D341Med (cell line): ENCODE results near the gene AP2B1.
A peak's percentile ranks its signal among the peaks of the same experiment; 100 is the strongest.

Experiments used
- DNase-seq: peaks from one replicate; pipeline ENCODE4 v3.0.0; 2012; ENCODE audit warnings: low spot score

Gene AP2B1

GRCh38 chr17:35730400-35731005, 143.4 kb downstream of the AP2B1 start:
- DNase-seq = no peak

GRCh38 chr17:35731239-35731916, 144.3 kb downstream of the AP2B1 start, which contains the start of gene RASL10B:
TSS of gene RASL10B (plus strand) at chr17:35731639. CDS start at chr17:35735185, 3,546 bp downstream.
- DNase-seq = peak; percentile 96

DNA sequence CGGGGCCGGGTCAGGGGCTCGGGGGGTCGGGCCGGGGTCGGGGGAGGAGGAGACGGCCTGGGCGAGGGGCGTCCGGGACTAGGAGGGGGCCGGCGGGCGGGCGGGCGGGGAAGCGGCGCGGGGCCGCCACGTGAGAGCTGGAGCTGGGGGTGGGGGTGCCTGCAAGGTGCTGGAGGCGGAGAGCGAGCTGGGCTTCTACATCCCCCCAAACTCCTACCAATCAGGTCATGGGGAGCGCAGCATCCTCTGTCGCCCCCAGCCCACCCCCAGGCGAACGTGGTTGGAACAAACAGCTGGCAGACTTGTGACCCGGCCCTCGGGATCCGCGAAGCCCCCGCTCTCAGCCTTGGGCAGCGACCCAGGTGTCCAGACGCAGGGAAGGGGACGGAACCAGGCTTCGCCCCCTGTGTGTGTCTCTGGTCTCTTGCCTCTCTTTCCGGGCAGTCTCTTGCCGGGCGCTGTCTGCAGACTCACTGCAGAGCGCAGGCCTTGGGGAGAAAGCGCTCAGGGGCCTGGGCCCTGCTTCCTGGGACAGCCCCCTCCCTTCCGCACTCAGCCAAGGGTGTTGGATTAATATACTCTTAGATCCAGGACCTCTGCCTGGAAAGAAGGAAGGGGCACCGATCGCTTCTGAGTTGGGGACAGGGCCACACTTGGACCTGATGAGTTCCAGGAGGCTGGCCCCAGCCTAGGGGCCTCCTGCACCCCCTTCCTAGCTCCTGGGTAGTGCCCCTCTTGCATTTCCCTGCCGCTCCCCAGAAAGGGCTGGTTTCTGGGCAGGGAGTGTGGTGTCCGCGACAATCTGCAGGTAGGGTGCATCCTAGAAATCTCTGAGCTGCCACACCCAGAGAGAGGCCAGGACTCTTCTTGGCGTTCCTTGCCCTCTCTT, 145.0 kb downstream of the AP2B1 start:
- DNase-seq = peak; percentile 85

GRCh38 chr17:35732806-35733136, 145.6 kb downstream of the AP2B1 start:
- no peak for DNase-seq

GRCh38 chr17:35733366-35733765, 146.2 kb downstream of the AP2B1 start:
- DNase-seq = no peak

GRCh38 chr17:35734396-35734795, 147.3 kb downstream of the AP2B1 start:
- no peak for DNase-seq

DNA sequence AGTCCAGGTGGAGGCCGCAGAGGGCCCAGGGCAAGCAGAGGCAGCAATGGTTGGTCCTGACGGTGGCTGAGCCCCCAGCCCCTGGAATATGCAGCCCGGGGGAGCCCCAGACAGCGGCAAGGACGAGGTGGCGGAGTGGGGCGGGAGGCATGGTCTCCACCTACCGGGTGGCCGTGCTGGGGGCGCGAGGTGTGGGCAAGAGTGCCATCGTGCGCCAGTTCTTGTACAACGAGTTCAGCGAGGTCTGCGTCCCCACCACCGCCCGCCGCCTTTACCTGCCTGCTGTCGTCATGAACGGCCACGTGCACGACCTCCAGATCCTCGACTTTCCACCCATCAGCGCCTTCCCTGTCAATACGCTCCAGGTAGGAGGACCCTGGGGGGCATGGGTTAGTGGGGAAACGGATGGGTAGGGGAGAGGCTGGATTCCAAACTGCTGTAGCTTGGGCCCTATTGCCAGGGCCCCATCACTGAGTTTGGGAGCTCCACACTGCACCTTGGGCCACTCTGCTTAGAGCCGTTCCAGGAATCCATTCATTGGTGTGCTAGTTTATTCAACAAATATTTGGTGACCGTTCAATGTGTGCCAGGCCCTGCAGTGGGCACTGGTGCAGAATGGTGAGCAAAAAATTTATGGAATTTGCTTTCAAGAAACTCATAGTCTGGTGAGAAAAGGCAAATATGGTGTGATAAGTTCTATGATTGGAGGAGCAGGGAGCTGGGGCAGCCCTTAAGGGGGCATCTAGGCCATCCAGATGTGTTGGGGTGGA, 148.1 kb downstream of the AP2B1 start:
- no peak for DNase-seq

- no peak for DNase-seq
Measured at GRCh38 chr17:35736236-35736635, 149.1 kb downstream of the AP2B1 start.

DNA sequence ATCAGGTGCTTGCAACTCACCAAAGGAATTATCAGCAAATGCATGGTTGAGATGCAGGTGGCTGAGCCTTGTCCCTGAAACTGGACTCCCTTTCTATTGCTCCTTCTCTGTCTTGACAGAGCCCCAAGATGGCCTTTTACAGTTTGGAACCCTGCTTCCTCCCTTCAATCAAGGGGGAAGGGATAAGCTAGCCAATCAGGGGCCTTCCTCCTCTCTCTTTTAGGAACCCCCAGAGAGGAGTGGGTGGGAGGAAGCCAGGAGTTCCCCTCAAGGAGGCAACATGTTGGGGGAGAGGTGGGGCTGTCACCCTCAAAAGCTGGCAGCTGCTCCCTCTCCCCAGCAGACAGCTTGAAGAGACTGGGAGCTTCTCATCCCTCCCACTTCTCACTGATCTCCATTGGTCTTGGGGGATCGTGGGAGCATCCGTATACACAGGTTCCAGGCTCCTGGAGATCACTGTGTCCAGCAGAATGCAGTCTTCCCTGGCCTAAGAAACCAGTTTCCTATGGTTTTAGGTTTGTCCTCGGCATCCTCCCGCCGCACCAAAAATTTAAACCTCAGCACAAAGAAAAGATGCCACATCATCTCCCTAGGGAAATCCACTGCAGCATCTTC, 151.5 kb downstream of the AP2B1 start:
- DNase-seq = no peak

DNA sequence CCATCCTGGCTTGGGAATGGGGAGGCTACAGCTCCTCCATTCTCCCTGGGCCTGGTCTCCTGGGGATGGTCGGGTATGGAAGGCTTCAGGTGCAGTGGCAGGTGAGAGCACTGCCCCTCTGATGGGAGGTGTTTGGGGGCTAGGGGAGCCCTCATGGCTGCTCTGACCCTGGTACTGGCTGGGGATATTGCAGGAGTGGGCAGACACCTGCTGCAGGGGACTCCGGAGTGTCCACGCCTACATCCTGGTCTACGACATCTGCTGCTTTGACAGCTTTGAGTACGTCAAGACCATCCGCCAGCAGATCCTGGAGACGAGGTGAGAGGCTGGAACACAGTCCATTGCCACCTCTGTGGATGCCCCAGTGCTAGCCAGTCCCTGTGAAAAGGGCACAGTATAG, 153.1 kb downstream of the AP2B1 start:
- no peak for DNase-seq

GRCh38 chr17:35740997-35741931, 154.1 kb downstream of the AP2B1 start:
- peak; percentile 62 for DNase-seq

DNA sequence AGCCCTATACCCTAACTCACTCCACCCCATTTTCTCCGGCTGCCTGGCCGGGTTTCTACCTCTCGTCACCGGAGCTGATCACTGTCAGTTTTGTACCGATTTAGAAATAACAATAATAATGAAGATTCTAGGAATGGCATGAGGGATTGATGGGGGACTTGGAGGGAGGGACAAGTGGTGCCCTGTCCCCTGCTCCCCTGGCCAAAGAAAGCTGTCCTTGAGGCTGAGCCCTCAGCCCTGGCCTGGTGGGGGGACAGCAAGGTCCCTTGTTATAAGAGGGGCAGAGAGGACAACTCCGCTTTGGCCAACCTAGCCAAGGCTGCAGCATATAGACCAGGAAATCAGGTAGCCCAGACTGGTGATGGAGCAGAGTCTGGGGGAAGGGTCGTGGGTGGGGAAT, 155.4 kb downstream of the AP2B1 start:
- DNase-seq = no peak

GRCh38 chr17:35742896-35743477, 155.9 kb downstream of the AP2B1 start:
- DNase-seq = no peak

DNA sequence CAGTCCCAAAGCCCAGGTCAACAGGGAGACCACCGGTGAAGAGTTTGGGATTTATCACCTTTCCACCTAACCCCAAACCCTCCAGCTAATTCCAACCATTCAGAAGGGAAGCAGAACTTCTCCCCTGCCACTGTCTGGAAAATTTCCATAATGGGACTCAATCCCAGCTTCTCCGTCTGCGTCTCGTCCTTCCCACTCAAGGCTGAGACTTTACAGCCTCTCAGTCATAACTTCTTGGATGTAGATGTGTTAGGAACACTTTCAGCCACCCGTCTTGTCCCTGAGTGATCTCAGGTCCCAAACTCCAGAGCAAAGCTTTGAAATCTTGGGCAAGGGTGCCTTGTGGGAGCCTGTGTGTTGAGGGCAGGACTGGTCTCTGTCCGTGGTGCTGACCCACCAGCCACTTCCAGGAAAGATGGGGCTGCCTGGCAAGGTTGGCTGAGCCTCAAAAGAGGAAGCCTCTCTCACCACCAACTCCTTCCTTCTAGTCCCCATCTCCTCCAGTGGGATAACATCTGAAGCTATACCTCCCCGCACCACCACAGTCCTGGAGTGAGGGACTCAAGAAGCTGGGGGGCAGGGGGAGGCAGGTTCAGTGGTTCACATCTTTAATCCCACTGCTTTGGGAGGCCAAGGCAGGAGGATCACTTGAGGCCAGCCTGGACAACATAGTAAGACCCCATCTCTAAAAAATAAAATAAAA, 156.7 kb downstream of the AP2B1 start:
- no peak for DNase-seq

GRCh38 chr17:35744830-35745229, 157.7 kb downstream of the AP2B1 start:
- DNase-seq = no peak

- no peak for DNase-seq
Measured at GRCh38 chr17:35745246-35745645, 158.1 kb downstream of the AP2B1 start.

- no peak for DNase-seq
Measured at GRCh38 chr17:35745749-35746320, 158.7 kb downstream of the AP2B1 start.

GRCh38 chr17:35747540-35748017, 160.5 kb downstream of the AP2B1 start:
- DNase-seq = peak; percentile 91

GRCh38 chr17:35748341-35748841, 161.3 kb downstream of the AP2B1 start:
- no peak for DNase-seq
